Activated T-helper 17 cell treated with anti-CD3 and anti-CD28 coated beads, Interleukin-2, amount 50 U/mL, for 72 hours (primary cell): ENCODE results near the gene SCMH1. TPM values are rescaled to one million over a fixed set of nuclear protein-coding genes. Genes with fewer than 3 reads are reported as not detected.
"Not testable (repeated sequence)": the region's sequence is repeated elsewhere in the genome, so short reads cannot be mapped to it uniquely, and the experiment has no call there.

Experiments
- ATAC-seq: fragments of 150-1000 bp; cut with Tn5 transposase; replicated peaks from 2 replicates; pipeline ENCODE4 v1.10.0; 2021; ENCODE audit warnings: mild to moderate bottlenecking, moderate library complexity
- H3K27ac Mint-ChIP-seq: one replicate; pipeline ENCODE4 v1.8.0; 2022; ENCODE audit warnings: mixed read lengths
- H3K27me3 Mint-ChIP-seq: one replicate; pipeline ENCODE4 v1.8.0; 2022; ENCODE audit warnings: mixed read lengths
- H3K36me3 Mint-ChIP-seq: one replicate; pipeline ENCODE4 v1.8.0; 2022; ENCODE audit warnings: low read depth, mild to moderate bottlenecking, mixed read lengths
- H3K4me1 Mint-ChIP-seq: one replicate; pipeline ENCODE4 v1.8.0; 2022; ENCODE audit warnings: mixed read lengths
- H3K4me3 Mint-ChIP-seq: one replicate; pipeline ENCODE4 v1.8.0; 2022; ENCODE audit warnings: mild to moderate bottlenecking, mixed read lengths
- H3K9me3 Mint-ChIP-seq: one replicate; pipeline ENCODE4 v1.8.0; 2022; ENCODE audit warnings: mixed read lengths
- total RNA-seq, 2 donors: library from RNA; stranded (reverse); gene quantifications; one replicate each; pipeline ENCODE4 v1.2.3, GENCODE V29; 2022

SCMH1 gene
- total RNA-seq, 2 donors from 2014 or later = 23.2 to 27.5 TPM

DNA sequence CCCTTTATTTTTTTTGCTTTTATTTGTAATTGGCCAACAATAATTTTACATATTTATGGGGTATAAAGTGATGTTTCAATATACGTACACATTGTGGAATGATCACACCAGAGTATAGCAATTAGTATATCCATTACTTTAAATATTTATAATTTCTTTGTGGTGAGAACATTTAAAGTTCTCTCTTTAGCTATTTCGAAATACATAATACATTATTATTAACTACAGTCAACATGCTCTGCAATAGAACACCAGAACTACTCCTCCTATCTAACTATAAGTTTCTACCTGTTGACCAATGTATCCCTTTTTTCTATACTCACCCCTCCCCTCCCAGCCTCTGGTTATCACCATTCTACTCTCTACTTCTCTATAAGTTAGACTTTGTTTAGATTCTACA, 77.4 kb downstream of the SCMH1 start:
- no peak overlapping the region for H3K27ac Mint-ChIP-seq
- no peaks in the 10 kb centered on the region for H3K27me3 Mint-ChIP-seq
- H3K9me3 Mint-ChIP-seq = peaks cover 5% of the 10 kb centered on the region
- no peak for ATAC-seq
- no peaks in the 10 kb centered on the region for H3K4me1 Mint-ChIP-seq
- H3K4me3 Mint-ChIP-seq = no peak overlapping the region
- H3K36me3 Mint-ChIP-seq = peaks cover 9% of the 10 kb centered on the region

GRCh38 chr1:41162441-41162840, 79.7 kb downstream of the SCMH1 start:
- Mint-ChIP-seq H3K4me3 (no peak overlapping the region), H3K36me3 (peaks cover 23% of the 10 kb centered on the region), H3K27me3 (no peaks in the 10 kb centered on the region), H3K27ac (no peak overlapping the region), H3K4me1 (no peaks in the 10 kb centered on the region), H3K9me3 (no peaks in the 10 kb centered on the region)
- no peak for ATAC-seq

GRCh38 chr1:41161846-41162245, 80.3 kb downstream of the SCMH1 start:
- ATAC-seq = no peak
- Mint-ChIP-seq H3K4me1 (no peaks in the 10 kb centered on the region), H3K4me3 (no peak overlapping the region), H3K36me3 (peaks cover 23% of the 10 kb centered on the region), H3K27me3 (no peaks in the 10 kb centered on the region), H3K9me3 (no peaks in the 10 kb centered on the region), H3K27ac (no peak overlapping the region)

DNA sequence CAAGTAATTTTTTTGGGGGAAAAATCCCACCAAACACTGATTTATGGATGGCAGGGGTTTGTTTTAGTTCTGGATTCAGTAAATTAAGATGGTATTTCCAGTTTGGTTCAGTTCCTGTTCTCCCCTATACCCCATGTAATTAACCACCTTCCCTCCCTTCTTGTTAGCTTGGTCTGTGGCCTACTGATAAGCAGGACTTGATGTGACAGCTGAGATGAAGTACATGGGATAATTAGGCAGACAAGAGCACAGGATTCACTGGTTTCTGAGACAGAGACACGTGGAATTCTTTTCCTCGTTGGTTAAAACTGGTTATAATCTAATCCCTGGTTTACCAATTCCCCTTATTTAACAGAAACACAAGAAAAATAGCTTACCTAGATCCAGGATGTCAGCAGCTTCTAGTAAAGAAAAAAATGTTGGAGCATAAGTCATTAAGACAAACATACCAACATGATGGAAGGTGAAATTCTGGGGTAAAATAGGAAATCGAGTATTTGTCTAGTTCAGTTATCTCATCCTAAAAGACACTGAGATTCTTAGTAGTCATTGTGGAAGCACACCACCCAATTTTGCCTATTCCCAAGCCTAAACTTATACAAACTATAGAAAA, 81.5 kb downstream of the SCMH1 start:
- Mint-ChIP-seq H3K4me3 (no peak overlapping the region), H3K27me3 (no peaks in the 10 kb centered on the region), H3K36me3 (peaks cover 23% of the 10 kb centered on the region), H3K4me1 (no peaks in the 10 kb centered on the region), H3K9me3 (no peaks in the 10 kb centered on the region), H3K27ac (no peak overlapping the region)
- no peak for ATAC-seq

DNA sequence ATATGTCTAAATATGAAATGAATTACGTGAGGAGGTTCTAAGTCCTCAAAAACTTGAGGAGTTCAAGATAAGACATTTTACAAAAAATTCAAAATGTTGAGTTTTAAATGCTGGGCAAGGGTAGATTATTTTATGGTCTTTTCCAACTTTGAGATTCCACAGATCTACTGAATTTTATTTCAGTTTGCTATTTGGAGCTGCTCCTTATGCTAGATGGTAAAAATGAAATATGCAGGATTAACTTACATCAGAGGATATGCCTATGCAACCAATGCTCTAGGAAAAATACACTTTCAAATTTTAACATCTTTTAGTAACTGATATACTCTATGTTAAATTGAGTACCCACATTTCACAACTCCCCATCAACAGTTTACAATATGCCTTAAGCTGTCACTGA, 83.1 kb downstream of the SCMH1 start:
- no peaks in the 10 kb centered on the region for H3K4me1 Mint-ChIP-seq
- no peak overlapping the region for H3K4me3 Mint-ChIP-seq
- H3K27ac Mint-ChIP-seq = no peak overlapping the region
- no peaks in the 10 kb centered on the region for H3K27me3 Mint-ChIP-seq
- no peak for ATAC-seq
- no peaks in the 10 kb centered on the region for H3K9me3 Mint-ChIP-seq
- H3K36me3 Mint-ChIP-seq = peaks cover 28% of the 10 kb centered on the region

DNA sequence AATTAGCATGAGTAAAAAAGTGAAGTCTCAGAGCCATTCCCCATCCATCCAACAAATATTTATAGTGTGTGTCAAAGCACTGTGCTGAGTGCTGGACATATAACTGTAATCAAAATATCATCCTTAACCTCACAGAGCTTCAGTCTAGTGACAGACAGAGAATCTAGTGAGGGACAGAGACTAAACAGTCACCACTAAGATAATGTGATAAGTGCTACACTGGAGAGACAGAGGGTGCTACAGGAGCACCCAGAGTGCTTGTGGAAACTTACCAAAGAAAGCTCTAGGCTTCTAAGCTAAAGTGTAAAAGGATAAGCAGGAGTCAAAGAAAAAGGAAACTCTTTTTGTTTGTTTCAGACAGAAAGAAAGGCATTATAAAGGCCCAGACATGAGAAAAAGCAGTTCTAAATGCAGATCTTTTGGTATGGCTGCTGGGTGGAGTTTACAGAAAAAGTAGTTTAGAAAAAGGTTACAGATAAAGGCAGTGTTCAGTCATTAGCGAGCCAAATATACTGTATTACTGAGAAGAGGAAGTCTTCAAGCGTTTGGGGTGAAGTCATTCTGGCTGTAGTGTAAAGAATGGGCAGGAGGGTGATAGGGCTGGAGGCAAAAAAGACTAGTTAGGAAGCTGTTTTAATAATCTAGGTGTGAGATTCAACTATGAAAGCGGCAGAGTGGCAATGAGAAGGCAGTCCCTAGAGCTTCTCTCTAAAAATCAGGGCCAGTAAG, 83.8 kb downstream of the SCMH1 start:
- Mint-ChIP-seq H3K27ac (no peak overlapping the region), H3K27me3 (no peaks in the 10 kb centered on the region)

DNA sequence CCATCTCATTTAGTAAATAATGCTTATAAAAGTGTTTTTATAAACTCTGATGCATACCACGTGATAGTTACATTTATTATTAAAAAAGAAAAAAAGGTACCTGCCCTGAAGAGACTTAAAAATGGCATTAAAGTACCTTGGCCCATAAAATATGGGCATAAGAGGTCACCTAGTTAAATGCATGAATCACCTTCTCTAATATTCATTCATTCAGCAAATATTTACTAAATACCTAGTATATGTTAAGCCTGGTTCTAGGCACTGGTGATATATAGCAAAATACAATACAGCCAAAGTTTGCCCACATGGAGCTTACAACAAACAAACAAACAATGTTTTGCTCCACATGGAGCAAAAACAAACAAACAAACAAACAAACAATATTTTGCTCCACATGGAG, 87.0 kb downstream of the SCMH1 start:
- peaks cover 53% of the 10 kb centered on the region for H3K36me3 Mint-ChIP-seq
- no peak overlapping the region for H3K4me3 Mint-ChIP-seq
- no peak for ATAC-seq
- no peak overlapping the region for H3K27ac Mint-ChIP-seq
- H3K9me3 Mint-ChIP-seq = no peaks in the 10 kb centered on the region
- H3K27me3 Mint-ChIP-seq = no peaks in the 10 kb centered on the region
- no peaks in the 10 kb centered on the region for H3K4me1 Mint-ChIP-seq

More for the DNA sequence above, 83.8 kb downstream of the SCMH1 start:
- no peak overlapping the region for H3K4me3 Mint-ChIP-seq
- no peaks in the 10 kb centered on the region for H3K4me1 Mint-ChIP-seq
- H3K9me3 Mint-ChIP-seq = no peaks in the 10 kb centered on the region
- no peak for ATAC-seq
- peaks cover 28% of the 10 kb centered on the region for H3K36me3 Mint-ChIP-seq

- no peak for ATAC-seq
- no peaks in the 10 kb centered on the region for H3K9me3 Mint-ChIP-seq
- no peaks in the 10 kb centered on the region for H3K4me1 Mint-ChIP-seq
- H3K27ac Mint-ChIP-seq = no peak overlapping the region
- H3K36me3 Mint-ChIP-seq = peaks cover 55% of the 10 kb centered on the region
- H3K4me3 Mint-ChIP-seq = no peak overlapping the region
- no peaks in the 10 kb centered on the region for H3K27me3 Mint-ChIP-seq
Observed at GRCh38 chr1:41153750-41154274, 88.3 kb downstream of the SCMH1 start.

- H3K36me3 Mint-ChIP-seq = peaks cover 44% of the 10 kb centered on the region
- no peak overlapping the region for H3K27ac Mint-ChIP-seq
- no peak overlapping the region for H3K4me3 Mint-ChIP-seq
- no peak for ATAC-seq
- no peaks in the 10 kb centered on the region for H3K27me3 Mint-ChIP-seq
- no peaks in the 10 kb centered on the region for H3K9me3 Mint-ChIP-seq
- H3K4me1 Mint-ChIP-seq = no peaks in the 10 kb centered on the region
Observed at GRCh38 chr1:41152622-41153044, 89.5 kb downstream of the SCMH1 start.

GRCh38 chr1:41151846-41152245, 90.3 kb downstream of the SCMH1 start:
- Mint-ChIP-seq H3K27ac (no peak overlapping the region), H3K27me3 (no peaks in the 10 kb centered on the region), H3K36me3 (peaks cover 44% of the 10 kb centered on the region), H3K4me1 (no peaks in the 10 kb centered on the region), H3K4me3 (no peak overlapping the region), H3K9me3 (no peaks in the 10 kb centered on the region)
- no peak for ATAC-seq

DNA sequence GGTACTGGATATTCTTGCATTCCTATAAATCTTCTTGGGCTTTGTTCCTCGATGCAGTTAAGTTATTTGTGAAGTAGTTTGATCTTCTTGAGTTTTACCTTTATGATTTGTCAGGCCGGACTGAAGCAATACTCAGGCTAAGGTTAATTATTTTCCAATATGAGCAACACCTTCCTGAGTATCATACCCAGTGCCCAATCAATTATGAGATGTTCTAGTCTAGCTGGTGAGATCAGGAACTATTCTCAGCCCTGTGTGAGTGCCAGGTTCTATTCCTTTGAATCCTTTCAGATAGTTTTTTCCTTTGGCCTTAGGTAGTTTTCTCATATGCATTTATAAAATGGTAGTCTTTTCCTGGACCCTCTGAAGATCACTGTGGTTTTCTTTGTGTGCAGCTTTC, 92.5 kb downstream of the SCMH1 start:
- Mint-ChIP-seq H3K4me3 (no peak overlapping the region), H3K9me3 (no peaks in the 10 kb centered on the region), H3K36me3 (peaks cover 44% of the 10 kb centered on the region), H3K4me1 (no peaks in the 10 kb centered on the region), H3K27me3 (no peaks in the 10 kb centered on the region), H3K27ac (no peak overlapping the region)
- ATAC-seq = no peak

GRCh38 chr1:41144285-41144684, 97.8 kb downstream of the SCMH1 start:
- H3K27ac Mint-ChIP-seq = no peak overlapping the region
- no peak for ATAC-seq
- H3K36me3 Mint-ChIP-seq = peaks cover 53% of the 10 kb centered on the region
- no peak overlapping the region for H3K4me3 Mint-ChIP-seq
- no peaks in the 10 kb centered on the region for H3K27me3 Mint-ChIP-seq
- H3K9me3 Mint-ChIP-seq = no peaks in the 10 kb centered on the region
- no peaks in the 10 kb centered on the region for H3K4me1 Mint-ChIP-seq

DNA sequence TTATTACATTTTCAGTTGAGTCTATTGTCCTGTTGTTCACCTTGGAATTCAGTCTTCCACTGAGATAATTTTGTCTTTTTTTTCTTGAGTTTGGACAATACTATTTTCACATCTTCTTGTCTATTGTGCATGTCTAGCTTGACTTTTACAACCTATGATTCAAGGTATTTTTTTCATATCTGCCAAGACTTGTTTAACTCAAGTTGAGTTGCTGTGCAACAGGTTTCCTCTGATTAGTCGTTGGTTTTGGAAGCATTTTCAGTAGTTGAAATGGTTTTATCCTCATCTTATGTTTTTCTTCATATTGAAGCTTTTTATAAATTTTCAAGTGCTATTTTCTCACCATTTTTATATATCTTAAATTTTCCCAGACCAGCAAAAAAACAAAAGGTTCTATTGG, 103.6 kb downstream of the SCMH1 start:
- Mint-ChIP-seq H3K4me1 (no peaks in the 10 kb centered on the region), H3K4me3 (no peak overlapping the region), H3K9me3 (no peaks in the 10 kb centered on the region), H3K27me3 (no peaks in the 10 kb centered on the region), H3K36me3 (peaks cover 84% of the 10 kb centered on the region), H3K27ac (no peak overlapping the region)
- no peak for ATAC-seq

- peak; percentile 85 for ATAC-seq
- Mint-ChIP-seq H3K4me3 (no peak overlapping the region), H3K27ac (peak overlapping the region; percentile 37), H3K4me1 (no peaks in the 10 kb centered on the region), H3K9me3 (no peaks in the 10 kb centered on the region), H3K36me3 (peaks cover 70% of the 10 kb centered on the region), H3K27me3 (no peaks in the 10 kb centered on the region)
Observed at GRCh38 chr1:41135196-41135947, 106.7 kb downstream of the SCMH1 start.

DNA sequence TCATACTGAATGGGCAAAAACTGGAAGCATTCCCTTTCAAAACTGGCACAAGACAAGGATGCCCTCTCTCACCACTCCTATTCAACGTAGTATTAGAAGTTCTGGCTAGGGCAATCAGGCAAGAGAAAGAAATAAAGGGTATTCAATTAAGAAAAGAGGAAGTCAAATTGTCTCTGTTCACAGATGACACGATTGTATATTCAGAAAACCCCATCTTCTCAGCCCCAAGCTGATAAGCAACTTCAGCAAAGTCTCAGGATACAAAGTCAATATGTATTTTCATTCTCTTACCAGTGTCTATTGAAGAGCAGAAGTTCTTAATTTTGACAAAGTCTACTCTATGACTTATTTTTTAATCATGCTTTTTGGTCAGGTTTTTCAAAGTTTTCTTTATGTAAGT, 107.8 kb downstream of the SCMH1 start:
- not testable (repeated sequence) for H3K9me3 Mint-ChIP-seq, H3K27ac Mint-ChIP-seq, H3K4me3 Mint-ChIP-seq, H3K27me3 Mint-ChIP-seq, H3K4me1 Mint-ChIP-seq, ATAC-seq
- peaks cover 64% of the 10 kb centered on the region for H3K36me3 Mint-ChIP-seq
